Testis (tissue), 3 donors: ENCODE measurements around the gene MGME1. TPM values are rescaled to one million over a fixed set of nuclear protein-coding genes. Genes with fewer than 3 reads are reported as not detected.

Experiments
- DNase-seq: peaks from one replicate; pipeline ENCODE4 v3.0.0-alpha.2; 2019
- H3K27ac ChIP-seq, 2 donors: fragments of 200-600 bp; sonication (generic); one replicate each; pipeline ENCODE4 v1.5.1; 2019
- H3K27me3 ChIP-seq: fragments of 200-600 bp; sonication (generic); one replicate; pipeline ENCODE4 v1.5.1; 2019
- H3K36me3 ChIP-seq: fragments of 200-600 bp; sonication (generic); one replicate; pipeline ENCODE4 v1.5.1; 2017; ENCODE audit warnings: low read depth; ENCODE audit errors: missing control alignments
- H3K4me1 ChIP-seq: fragments of 200-600 bp; sonication (generic); one replicate; pipeline ENCODE4 v1.5.1; 2019
- H3K4me3 ChIP-seq, 2 donors: fragments of 200-600 bp; sonication (generic); one replicate each; pipeline ENCODE4 v1.5.1; 2017 to 2019
- H3K9me3 ChIP-seq: fragments of 200-600 bp; sonication (generic); one replicate; pipeline ENCODE4 v1.5.1; 2017
- POLR2A ChIP-seq: fragments of 450-650 bp; IDR thresholded peaks from one replicate; pipeline ENCODE4 v1.6.1; 2017; ENCODE audit warnings: antibody characterized with exemption, mild to moderate bottlenecking, moderate library complexity
- WGBS, 2 donors: methylation state at CpG; one replicate each; pipeline ENCODE4 v1.1.5; 2018; 5-methylcytosine and 5-hydroxymethylcytosine counted together
- intact Hi-C: fragments of 100-400 bp; cut with DNase I; formaldehyde crosslinking; loops from one replicate; pipeline ENCODE4 v1.15.1; 2023; ENCODE audit warnings: low total_unique reads
- polyA plus RNA-seq: library from polyadenylated mRNA; stranded (reverse); fragments of 350-450 nt; fragmentation: Illumina TruSeq; extraction: RNeasy Lipid Tissue Mini Kit (QIAGEN cat#74804); gene quantifications from one replicate; pipeline ENCODE4 v1.2.3, GENCODE V29; 2014; ENCODE audit warnings: low read depth, low replicate concordance; ENCODE audit not compliant: insufficient read depth
- total RNA-seq, 2 donors: library from RNA; depleted of rRNA; stranded (reverse); fragments of >200 nt; gene quantifications; one replicate each; pipeline ENCODE4 v1.2.3, GENCODE V29; 2016
- TF ChIP-seq, protein P1 (sequence below), 3 experiments: fragments of 450-650 bp in 2 of 3; fragments of 200-600 bp in 1 of 3; sonication (generic) in 1 of 3; IDR thresholded peaks; one replicate each; pipeline ENCODE4 v1.5.1; 2016 to 2019; ENCODE audit warnings: antibody characterized with exemption in 3 of 3, mild to moderate bottlenecking in 2 of 3, moderate library complexity in 1 of 3

Gene MGME1
- total and polyA plus RNA-seq, 3 donors from 2014 or later: 15.5 to 22.3 (median 17.4) TPM

GRCh38 chr20:17933711-17934110 is 35.1 kb upstream of the MGME1 start:
- Histone ChIP-seq H3K27ac (no peak overlapping the region), H3K4me1 (peaks cover 17% of the 10 kb centered on the region), H3K27me3 (no peaks in the 10 kb centered on the region), H3K36me3 (no peaks in the 10 kb centered on the region), H3K9me3 (no peaks in the 10 kb centered on the region), H3K4me3 (no peak overlapping the region)
- WGBS, 2 donors: 74 to 86% methylated on average over 4 to 5 of the region's 5 CpGs
- intact Hi-C loops: no loop called here
- TF ChIP-seq, protein P1, sequence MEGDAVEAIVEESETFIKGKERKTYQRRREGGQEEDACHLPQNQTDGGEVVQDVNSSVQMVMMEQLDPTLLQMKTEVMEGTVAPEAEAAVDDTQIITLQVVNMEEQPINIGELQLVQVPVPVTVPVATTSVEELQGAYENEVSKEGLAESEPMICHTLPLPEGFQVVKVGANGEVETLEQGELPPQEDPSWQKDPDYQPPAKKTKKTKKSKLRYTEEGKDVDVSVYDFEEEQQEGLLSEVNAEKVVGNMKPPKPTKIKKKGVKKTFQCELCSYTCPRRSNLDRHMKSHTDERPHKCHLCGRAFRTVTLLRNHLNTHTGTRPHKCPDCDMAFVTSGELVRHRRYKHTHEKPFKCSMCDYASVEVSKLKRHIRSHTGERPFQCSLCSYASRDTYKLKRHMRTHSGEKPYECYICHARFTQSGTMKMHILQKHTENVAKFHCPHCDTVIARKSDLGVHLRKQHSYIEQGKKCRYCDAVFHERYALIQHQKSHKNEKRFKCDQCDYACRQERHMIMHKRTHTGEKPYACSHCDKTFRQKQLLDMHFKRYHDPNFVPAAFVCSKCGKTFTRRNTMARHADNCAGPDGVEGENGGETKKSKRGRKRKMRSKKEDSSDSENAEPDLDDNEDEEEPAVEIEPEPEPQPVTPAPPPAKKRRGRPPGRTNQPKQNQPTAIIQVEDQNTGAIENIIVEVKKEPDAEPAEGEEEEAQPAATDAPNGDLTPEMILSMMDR (IDR thresholded peaks at IDR 0.05): no peak
- no peak for TF ChIP-seq POLR2A
- no peak for DNase-seq

DNA sequence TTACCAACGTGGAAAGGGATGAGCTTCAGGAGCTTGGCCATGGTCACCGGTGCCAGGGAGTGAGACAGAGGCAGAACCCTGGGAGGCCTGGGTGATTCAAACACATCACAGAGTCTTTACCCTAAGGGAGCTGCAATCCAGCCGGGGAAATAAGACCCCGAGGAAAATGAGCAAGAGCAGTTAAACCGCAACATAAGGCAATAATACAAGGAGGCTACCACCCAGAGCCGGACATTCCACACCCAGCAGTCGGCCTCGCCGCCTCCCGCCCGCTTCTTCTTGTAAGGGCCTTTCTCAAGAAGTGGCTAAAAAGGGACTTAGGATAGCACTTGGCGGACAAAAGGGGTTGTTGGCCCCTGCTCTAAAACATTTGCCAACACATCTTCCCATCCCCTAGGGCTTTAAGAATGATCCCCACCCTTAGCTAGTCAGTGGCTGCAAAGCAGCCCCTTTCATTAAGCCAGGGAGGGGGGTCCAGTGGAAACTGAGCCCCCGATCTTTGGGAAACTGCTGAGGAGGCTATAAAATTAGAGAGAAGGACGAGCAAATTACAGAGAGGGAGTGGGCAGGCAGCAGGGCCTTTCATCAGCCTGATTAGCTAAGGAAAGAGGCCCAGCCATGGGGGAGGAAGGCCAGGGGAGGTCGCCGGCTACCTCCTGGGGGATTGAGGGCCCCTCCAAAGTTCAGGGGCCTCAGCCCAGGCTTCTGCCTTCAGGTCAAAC is 34.5 kb upstream of the MGME1 start:
- no peak overlapping the region for H3K27ac ChIP-seq
- WGBS, 2 donors: 83 to 86% methylated on average over 15 to 16 of the region's 16 CpGs
- TF ChIP-seq, protein P1 (IDR thresholded peaks at IDR 0.05): no peak
- TF ChIP-seq POLR2A: no peak
- peaks cover 23% of the 10 kb centered on the region for H3K4me1 ChIP-seq
- H3K4me3 ChIP-seq: no peak overlapping the region
- no peak for DNase-seq
- no peaks in the 10 kb centered on the region for H3K27me3 ChIP-seq
- intact Hi-C loops: no loop called here
- H3K36me3 ChIP-seq: no peaks in the 10 kb centered on the region
- no peaks in the 10 kb centered on the region for H3K9me3 ChIP-seq

- H3K4me1 ChIP-seq: peaks cover 24% of the 10 kb centered on the region
- intact Hi-C loops: no loop called here
- WGBS, 2 donors: 89 to 95% methylated on average over 3 of the region's 3 CpGs
Observed at GRCh38 chr20:17935186-17935585, 33.6 kb upstream of the MGME1 start.

DNA sequence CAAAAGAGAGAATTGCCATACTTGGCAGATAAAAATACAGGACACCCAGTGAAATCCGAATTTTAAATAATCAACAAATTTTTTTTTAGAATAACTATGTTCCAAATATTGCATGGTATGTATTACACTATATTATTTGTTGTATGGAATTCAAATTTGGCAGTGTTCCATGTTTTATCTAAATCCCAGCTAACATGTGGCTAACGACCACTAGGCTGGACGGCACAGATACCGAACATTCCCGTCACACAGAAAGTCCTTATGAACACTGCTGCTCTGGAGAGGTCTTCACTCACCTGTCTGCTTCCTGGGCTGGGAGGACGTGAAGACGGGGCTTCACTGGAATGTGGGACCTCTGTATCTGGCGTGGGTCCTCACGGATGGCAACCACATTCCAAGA is 33.1 kb upstream of the MGME1 start:
- no peak overlapping the region for H3K27ac ChIP-seq
- H3K4me3 ChIP-seq: no peak overlapping the region
- H3K27me3 ChIP-seq: no peaks in the 10 kb centered on the region
- no peak for DNase-seq
- intact Hi-C loops: no loop called here
- TF ChIP-seq, protein P1 (IDR thresholded peaks at IDR 0.05): no peak
- TF ChIP-seq POLR2A: no peak
- H3K36me3 ChIP-seq: no peaks in the 10 kb centered on the region
- WGBS, 2 donors: 81 to 94% methylated on average over 9 of the region's 9 CpGs
- H3K4me1 ChIP-seq: peaks cover 24% of the 10 kb centered on the region
- H3K9me3 ChIP-seq: no peaks in the 10 kb centered on the region

More at GRCh38 chr20:17935186-17935585, 33.6 kb upstream of the MGME1 start:
- no peaks in the 10 kb centered on the region for H3K36me3 ChIP-seq
- no peaks in the 10 kb centered on the region for H3K27me3 ChIP-seq
- TF ChIP-seq POLR2A: no peak
- TF ChIP-seq, protein P1 (IDR thresholded peaks at IDR 0.05): no peak
- H3K9me3 ChIP-seq: no peaks in the 10 kb centered on the region
- H3K27ac ChIP-seq: no peak overlapping the region
- no peak overlapping the region for H3K4me3 ChIP-seq
- DNase-seq: no peak

GRCh38 chr20:17936286-17936760 is 32.5 kb upstream of the MGME1 start:
- Histone ChIP-seq H3K4me1 (peaks cover 24% of the 10 kb centered on the region), H3K9me3 (no peaks in the 10 kb centered on the region), H3K4me3 (no peak overlapping the region), H3K27ac (peak overlapping the region in 1 of 2 donors; percentile 48), H3K27me3 (no peaks in the 10 kb centered on the region), H3K36me3 (no peaks in the 10 kb centered on the region)
- WGBS, 2 donors: 60 to 72% methylated on average over 8 of the region's 8 CpGs
- TF ChIP-seq POLR2A: no peak
- TF ChIP-seq, protein P1 (IDR thresholded peaks at IDR 0.05): no peak
- DNase-seq: no peak
- intact Hi-C loops: no loop called here
